Muscle of back (tissue), 13 donors: ENCODE data around the gene UGT2B10. TPM values are rescaled to one million over a fixed set of nuclear protein-coding genes. Genes with fewer than 3 reads are reported as not detected.
"Not testable (repeated sequence)": the region's sequence is repeated elsewhere in the genome, so short reads cannot be mapped to it uniquely, and the experiment has no call there.

ENCODE experiments used
- DNase-seq, 3 donors: peaks; one replicate each; pipeline versions ENCODE4 v3.0.0 to v3.0.0-alpha.2; 2013
- long read RNA-seq, 9 donors: transcript quantifications; one replicate each; lab custom pipeline, GENCODE V29; 2026
- polyA plus RNA-seq, 10 donors: library from polyadenylated mRNA; unstranded; fragments of 120-200 nt; gene quantifications; one replicate each; pipeline ENCODE4 v1.2.1, GENCODE V29; 2013; ENCODE audit not compliant: insufficient read length in 10 of 10

The UGT2B10 gene
- polyA plus RNA-seq: not detected
- long read RNA-seq, donor 1: 0 reads
- long read RNA-seq, donor 2: 0 reads
- long read RNA-seq, donor 3: 0 reads
- long read RNA-seq, donor 4: 0 reads
- long read RNA-seq, donor 5: 0 reads
- long read RNA-seq, donor 6: 0 reads
- long read RNA-seq, donor 7: 0 reads
- long read RNA-seq, donor 8: 0 reads
- long read RNA-seq, donor 9: 0 reads

DNA sequence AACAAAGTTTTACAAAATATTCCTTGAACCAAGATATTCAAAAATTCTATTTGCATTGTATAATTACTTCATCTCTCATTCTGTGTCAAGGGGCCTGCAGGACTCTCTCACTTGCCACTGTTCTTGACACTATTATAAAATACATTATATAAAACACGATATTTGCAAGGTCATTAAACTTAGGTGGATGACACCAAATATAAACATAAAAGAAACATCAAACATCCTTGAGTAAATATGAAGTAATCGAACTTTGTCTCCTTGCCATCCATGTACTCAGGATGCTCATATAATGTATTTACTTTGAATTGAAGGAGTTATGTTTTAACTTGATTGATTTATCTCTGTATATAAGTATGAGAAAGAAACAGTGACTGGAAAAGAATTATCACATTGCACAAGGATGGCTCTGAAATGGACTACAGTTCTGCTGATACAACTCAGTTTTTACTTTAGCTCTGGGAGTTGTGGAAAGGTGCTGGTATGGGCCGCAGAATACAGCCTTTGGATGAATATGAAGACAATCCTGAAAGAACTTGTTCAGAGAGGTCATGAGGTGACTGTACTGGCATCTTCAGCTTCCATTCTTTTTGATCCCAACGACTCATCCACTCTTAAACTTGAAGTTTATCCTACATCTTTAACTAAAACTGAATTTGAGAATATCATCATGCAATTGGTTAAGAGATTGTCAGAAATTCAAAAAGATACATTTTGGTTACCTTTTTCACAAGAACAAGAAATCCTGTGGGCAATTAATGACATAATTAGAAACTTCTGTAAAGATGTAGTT is at the start of gene UGT2B10:
Gene UGT2B10 (plus strand): TSS at position 378 of the 793 bp plus-strand sequence. CDS start 26 bp downstream, at position 404.
- DNase-seq: not testable (repeated sequence)

DNA sequence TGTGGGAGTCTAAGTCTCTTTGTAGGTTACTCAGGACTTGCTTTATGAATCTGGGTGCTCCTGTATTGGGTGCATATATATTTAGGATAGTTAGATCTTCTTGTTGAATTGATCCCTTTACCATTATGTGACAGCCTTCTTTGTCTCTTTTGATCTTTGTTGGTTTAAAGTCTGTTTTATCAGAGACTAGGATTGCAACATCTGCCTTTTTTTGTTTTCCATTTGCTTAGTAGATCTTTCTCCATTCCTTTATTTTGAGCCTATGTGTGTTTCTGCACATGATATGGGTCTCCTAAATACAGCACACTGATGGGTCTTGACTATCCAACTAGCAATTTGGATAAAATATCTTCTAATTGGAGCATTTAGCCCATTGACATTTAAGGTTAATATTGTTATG is 44.0 kb upstream of the UGT2B10 start:
- DNase-seq: not testable (repeated sequence)

DNA sequence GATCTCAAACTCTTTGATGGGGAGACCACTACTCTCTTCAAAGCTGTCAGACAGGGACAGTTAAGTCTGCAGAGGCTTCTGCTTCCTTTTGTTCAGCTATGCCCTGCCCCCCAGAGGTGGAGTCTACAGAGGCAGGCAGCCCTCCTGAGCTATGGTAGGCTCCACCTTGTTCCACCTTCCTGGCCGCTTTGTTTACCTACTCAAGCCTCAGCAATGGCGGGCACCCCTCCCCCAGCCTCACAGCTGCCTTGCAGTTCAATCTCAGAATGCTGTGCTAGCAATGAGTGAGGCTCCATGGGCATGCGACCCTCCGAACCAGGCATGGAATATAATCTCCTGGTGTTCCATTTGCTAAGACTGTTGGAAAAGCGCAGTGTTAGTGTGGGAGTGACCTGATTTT is 42.1 kb upstream of the UGT2B10 start:
- no peak for DNase-seq

DNA sequence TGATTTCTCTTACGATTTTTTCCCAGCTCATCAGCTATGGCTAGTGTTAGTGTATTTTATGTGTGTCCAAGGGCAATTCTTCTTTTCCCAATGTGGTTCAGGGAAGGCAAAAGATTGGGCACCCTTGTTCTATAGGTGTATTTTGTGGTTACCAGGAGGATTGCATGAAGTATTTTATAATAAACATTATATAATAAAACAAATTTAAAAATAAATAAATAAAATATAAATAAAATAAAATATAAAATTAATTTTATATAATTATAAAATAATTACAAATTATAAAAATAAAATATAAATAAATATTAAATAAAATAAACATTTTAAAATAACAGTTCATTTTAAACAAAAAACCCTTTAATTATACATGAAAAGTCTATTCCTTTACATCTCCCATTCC is 35.6 kb upstream of the UGT2B10 start:
- DNase-seq: no peak

DNA sequence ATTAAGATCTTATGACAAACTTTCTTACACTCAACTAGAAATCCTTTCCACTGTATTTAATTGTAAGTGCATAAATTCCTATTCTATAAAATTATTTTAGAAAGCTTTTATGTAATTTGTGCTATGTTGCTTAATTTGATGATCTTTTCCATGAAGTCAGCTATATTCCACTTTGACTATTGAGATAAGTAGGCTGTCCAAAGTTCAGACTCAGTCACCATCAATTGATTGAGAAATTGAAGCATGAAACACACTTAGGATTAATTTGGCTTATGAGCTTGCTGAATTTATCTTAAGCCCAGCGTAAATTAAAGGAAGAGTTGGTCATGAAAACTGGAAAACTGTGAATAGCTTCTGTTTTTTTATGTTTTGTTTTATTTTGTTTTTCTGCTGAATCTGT is 18.7 kb upstream of the UGT2B10 start:
- no peak for DNase-seq

DNA sequence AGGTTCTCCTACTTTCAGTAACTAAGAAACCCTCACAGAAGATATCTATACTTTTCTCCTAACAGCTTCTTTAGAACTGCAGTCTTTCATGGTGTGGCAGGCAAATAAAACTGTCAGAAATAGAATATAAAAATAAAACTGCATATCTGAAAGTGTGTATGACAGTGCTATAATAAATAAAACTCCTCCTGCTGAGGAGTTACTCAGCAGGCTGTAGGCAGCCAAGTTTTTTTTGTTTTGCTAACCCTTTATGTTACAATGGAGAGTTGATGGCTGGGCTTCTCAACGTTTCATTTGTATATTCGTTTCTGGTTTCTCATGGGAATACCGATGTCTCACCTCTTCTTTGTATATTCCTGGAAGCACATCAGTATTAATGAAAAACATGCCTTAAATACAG is 18.2 kb upstream of the UGT2B10 start:
- DNase-seq: no peak

DNA sequence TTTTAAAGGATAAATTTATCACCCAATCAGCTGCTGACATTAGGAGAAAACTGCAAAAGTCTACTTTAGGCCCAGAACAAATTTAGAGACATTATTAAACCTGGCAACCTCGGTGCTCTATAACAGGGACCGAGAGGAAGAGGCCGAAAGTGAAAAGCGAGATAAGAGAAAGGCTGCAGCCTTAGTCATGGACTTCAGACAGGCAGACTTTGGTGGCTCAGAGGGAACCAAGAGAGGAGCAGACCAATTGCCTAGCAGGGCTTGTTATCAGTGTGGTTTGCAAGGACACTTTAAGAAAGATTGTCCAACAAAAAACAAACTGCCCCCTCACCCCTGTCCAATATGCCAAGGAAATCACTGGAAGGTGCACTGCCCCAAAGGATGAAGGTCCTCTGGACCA is 12.8 kb upstream of the UGT2B10 start:
- DNase-seq: no peak

DNA sequence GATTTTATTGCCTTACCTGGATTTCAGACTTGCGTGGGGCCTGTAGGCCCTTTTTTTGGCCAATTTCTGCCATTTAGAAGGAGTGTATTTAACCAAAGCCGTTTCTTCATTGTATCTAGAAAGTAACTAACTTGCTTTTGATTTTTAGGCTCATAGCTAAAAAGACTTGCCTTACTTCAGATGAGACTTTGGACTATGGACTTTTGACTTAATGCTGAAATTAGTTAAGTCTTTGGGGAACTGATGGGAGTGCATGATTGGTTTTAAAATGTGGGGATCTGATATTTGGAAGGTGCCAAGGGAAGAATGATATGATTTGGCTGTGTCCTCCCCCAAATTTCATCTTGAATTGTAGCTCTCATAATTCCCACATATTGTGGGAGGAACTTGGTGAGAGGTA is 7.7 kb upstream of the UGT2B10 start:
- no peak for DNase-seq

DNA sequence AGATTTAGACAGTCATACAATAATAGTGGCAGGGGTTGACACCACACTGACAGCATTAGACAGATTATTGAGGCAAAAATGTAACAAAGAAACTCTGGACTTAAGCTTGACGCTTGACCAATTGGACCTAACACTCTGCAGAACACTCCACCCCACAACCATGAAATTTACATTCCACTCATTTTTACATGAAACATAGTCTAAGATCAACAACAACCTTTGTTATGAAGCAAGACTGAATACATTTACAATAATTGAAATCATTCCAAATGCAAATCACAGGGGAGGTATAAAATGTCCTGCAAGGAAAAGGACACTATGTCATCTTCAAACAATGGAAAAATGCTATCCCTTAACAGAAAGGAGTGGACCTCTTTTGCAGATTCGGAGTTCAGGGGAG is 4.9 kb upstream of the UGT2B10 start:
- no peak for DNase-seq

DNA sequence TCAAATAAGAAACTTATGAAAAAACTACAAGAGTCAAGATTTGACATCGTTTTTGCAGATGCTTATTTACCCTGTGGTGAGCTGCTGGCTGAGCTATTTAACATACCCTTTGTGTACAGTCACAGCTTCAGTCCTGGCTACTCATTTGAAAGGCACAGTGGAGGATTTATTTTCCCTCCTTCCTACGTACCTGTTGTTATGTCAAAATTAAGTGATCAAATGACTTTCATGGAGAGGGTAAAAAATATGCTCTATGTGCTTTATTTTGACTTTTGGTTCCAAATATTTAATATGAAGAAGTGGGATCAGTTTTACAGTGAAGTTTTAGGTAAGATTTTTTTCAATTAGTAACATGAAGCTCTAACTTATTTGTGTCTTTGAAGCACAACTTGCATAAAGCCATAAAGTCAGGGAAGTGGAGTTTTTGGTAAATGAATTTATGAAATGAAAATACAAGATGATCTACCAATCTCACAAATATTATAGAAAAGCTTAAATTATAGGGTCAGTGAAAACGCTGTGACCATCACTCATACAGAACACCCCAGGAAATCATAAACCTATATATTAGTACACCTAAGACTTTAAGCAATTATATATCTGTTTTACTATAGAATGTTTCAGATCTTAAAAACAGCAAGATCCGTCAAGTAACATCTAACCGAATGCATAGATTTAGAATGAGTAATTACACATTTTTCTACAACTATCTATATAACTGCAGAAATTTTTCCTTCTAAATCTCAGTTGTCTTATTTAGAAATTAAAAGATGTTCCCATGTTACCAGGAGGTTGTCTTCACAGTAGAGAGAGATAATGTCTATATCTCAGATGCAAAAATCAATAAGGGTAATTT is 844 bp downstream of the UGT2B10 start:
- not testable (repeated sequence) for DNase-seq

DNA sequence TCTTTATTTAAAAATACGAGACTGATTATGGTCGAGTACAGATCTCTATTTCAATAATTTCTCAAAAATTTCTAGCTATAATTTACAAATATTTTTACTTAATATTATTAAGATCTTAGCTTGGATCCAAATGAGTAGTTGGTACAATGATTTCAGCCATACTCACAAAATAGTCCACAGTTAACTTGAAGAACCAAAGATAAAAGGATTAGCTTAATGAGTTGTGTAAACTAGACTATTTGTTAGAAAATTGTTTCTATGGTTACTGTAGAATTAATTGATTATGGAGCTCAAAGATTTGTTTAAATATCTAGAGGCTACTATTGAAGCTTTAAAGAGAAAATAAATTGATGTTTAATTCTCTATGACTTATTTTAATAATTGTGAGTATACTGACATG is 1.6 kb downstream of the UGT2B10 start:
- no peak for DNase-seq

DNA sequence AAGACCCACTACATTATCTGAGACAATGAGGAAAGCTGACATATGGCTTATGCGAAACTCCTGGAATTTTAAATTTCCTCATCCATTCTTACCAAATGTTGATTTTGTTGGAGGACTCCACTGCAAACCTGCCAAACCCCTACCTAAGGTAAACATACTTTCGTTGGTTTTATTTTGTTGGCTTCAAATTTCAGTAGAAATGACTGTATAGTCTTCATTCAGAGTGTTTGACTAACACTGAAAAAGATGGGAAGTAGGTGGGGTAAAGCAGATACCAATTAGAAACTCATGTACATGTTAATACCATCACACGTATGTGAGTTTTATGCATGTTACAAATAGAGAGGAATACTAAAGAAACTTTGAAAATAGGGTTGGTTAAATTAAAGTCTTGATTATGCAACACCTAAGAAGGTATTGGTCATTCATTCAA is 2.3 kb downstream of the UGT2B10 start:
- not testable (repeated sequence) for DNase-seq

DNA sequence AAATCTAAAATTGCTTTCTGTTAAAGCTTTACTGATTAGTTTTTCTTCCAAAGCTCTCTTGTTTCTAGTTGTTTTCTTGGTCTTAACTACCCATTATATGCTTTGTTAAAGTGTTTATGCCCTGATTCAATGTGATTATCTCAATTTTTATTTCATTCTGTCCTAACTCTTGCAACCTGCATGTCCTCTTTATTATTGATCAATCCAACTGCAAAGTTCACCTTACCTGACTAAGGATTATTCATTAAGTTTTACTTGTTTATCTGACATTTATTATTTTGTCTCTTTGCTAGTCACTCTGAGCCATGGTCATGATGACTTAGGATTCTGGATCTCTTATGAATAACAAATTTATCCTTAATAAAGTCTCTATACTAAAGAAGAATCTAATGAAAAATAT is 15.8 kb downstream of the UGT2B10 start:
- DNase-seq: no peak

DNA sequence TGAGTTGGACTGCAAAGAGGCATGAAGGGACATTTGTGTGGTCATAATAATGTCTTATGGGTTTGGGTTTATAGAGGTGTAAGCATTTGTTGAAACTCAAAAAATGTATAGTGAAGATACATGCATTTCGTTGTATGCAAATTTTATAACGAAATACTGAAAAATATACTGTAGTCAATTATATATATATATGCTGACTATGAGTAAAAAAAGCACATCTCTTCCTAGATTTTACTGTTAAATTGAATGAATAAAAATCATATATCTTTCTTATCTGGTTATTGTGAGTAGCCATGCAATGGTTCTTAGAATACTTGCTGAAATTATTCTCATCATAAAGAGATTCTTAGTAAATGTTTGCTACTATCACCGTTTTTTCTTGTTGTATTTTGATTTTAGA is 34.5 kb downstream of the UGT2B10 start:
- no peak for DNase-seq

DNA sequence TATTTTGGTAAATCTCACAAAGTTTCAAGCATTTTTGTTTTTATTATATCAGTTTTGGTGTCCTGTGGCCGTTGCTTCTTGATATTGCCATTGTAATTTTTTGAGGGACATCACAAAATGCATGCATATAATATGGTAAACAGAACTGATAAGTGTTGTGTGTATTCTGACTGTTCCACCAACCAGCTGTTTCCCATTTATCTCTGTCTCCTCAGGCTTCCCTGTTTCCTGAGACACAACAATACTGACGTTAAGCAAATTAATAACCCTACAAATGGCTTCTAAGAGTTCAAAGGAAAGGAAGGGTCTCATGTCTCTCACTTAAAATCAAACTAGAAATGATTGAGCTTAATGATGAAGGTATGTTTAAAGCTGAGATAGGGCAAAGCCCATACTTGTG is 40.0 kb downstream of the UGT2B10 start:
- DNase-seq: no peak

DNA sequence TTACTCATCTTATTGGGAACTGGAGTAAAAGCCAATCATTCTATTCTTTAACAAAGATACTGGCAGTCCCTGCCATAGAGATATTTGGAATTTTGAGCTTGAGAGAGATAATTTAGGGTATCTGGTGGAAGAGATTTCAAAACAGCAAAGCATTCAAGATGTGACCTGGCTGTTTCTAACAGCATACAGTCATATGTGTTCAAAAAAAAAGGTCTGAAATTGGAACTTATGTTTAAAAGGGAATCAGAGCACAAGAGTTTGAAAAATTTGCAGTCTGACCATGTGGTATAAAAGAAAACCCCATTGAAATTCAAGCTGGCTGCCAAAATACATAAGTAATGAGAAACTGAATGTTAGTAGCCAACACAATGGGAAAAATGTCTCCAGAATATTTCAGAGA is 42.2 kb downstream of the UGT2B10 start:
- no peak for DNase-seq

DNA sequence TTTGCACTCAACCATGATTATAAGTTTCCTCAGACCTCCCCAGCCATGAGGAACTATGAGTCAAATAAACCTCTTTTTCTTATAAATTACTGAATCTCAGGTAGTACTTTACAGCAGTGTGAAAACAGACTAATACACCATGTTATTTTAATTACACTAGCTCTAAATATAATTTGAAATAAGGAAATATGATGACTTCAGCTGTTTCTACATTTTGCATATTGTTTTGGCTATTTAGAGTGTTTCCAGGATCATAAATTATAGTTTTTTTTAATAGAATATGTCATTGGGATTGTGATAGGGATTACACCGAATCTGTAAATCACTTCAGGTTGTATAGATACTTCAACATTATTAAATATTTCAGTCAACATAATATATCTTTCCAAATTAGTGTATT is 43.9 kb downstream of the UGT2B10 start:
- DNase-seq: no peak

DNA sequence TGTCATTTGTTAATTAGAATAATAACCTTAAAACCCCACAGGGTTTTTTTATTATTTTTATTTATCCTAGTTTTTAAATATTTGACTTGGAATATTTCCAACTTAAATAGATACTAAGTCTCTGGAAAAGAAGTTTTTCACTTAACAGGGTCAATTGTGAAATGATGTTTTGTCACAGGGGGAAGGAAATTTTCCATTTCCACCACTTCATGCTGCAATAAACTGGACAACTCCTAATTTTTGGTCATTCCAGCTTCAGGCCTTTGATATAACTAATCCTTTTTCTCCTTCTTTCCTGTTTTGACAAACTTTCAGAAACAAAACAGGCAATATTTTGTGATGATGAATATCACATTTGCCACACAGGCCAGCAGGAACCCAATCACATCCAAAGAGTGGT is 45.3 kb downstream of the UGT2B10 start:
- DNase-seq: no peak

DNA sequence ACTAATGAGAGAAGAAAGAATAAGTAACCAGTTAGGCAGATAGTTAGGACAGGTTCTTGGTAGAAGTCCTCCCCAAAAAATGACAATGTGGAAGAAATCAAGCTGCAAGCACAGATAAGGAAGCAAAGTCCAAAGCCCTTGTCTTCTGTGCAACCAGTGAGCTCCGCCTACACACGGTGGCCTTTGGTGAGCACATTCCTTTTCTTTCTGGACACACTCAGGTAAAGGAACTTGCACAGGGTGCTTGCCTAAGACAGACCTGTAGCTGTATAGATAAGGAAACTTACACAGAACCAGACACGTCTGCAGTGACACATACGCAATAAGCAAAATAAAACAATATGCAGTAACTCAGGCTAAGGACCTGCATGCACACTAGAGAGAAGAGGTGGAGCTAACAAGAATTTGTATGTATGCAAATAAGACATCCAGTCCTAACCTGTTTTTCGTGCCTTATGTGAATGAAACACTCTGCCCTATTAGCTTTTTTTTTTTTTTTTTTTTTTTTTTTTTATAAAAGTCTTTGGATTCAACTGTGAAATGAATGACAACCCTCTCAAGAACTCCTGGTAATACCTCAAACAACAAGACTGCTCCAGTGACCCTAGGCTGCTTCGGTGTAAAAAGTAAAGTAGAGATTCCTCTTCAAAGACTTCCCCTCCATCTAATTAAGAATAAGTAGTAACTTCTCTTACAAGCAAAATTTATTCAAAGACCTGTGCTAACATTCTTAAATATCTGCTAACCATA is 48.8 kb downstream of the UGT2B10 start:
- no peak for DNase-seq

DNA sequence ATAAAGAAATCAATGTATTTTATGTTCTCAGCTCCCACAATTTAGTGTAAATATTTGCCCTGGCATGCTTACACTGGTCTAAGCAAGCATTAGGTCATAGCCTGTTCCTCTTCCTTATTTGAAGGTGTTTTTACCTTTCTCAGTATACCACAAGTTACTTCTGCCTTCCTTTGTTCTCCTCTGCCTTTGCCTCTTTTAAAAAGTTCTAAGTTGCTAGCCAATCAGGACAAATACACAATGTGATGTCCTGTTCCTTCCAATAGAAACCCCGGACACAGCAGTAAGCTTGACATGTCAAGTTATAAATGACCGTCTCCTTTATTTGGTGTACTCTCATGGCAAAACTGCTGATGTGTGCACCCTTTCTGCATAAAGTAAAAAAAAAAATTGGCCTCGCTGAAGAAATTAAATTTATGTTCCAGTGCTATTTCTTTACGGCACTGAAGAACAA is 49.4 kb downstream of the UGT2B10 start:
- no peak for DNase-seq

DNA sequence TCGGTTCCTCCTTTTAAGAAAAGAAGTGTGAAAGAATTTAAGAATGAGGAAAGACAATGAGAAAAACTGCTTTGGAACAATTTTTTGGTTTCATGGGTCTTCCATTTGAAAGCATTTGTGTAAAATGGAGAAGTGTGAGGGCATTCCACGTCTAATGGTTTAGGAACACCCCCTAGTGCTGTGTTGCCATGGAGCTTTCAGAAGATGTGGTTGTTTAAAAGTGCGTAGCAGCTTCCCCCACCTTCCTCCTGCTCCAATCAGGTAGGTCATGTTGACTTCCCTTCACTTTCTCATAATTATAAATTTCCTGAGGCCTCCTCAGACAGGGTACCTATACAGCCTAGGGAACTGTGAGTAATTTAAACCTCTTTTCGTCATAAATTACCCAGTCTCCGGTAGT is 50.0 kb downstream of the UGT2B10 start:
- no peak for DNase-seq

DNA sequence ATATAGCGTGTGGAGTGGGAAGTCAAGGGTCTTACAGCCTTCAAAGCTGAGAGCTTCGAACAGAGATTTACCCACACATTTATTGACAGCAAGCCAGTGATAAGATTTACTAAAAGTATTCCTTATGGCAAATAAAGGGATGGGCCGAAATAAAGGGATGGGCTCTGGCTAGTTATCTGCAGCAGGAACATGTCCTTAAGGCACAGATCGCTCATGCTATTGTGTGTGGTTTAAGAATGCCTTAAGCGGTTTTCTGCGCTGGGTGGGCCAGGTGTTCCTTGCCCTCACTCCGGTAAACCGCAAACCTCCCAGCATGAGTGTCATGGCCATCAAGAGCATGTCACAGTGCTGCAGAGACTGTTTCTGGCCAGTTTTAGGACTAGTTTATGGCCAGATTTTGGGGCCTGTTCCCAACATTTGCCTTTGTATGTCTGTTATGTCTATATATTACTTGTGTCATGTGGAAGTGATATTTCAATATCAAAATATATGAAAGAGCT is 53.5 kb downstream of the UGT2B10 start:
- no peak for DNase-seq
